ENCODE measurements around the gene PATZ1. TPM values are rescaled to one million over a fixed set of nuclear protein-coding genes. Genes with fewer than 3 reads are reported as not detected.

PATZ1 gene
- total RNA-seq, 1 experiment from 2014 or later = 7.2 TPM

- peak; percentile 43 for DNase-seq (ENCODE audit: low spot score)
These were observed 32.6 kb downstream of the PATZ1 start for GRCh38 chr22:31313366-31314147.

- no peak for DNase-seq (ENCODE audit: low spot score)
These were observed 38.0 kb downstream of the PATZ1 start for GRCh38 chr22:31308181-31308580.

- DNase-seq (ENCODE audit: low spot score) = no peak
These were observed 41.0 kb downstream of the PATZ1 start for GRCh38 chr22:31305194-31305593.

GRCh38 chr22:31302537-31302936 lies 43.6 kb downstream of the PATZ1 start:
- no peak for DNase-seq (ENCODE audit: low spot score)

- DNase-seq (ENCODE audit: low spot score) = no peak
These were observed 44.1 kb downstream of the PATZ1 start for GRCh38 chr22:31302006-31302405.

- DNase-seq (ENCODE audit: low spot score) = no peak
These were observed 45.2 kb downstream of the PATZ1 start for GRCh38 chr22:31300896-31301295.

- DNase-seq (ENCODE audit: low spot score) = no peak
These were observed 50.1 kb downstream of the PATZ1 start for GRCh38 chr22:31295831-31296657.

- DNase-seq (ENCODE audit: low spot score) = no peak
These were observed 50.8 kb downstream of the PATZ1 start for GRCh38 chr22:31295360-31295759.

- peak; percentile 59 for DNase-seq (ENCODE audit: low spot score)
These were observed 53.7 kb downstream of the PATZ1 start, which contains the start of gene PIK3IP1 for GRCh38 chr22:31292236-31292989. Gene PIK3IP1, minus strand, starts transcription at chr22:31292488. Its CDS starts 144 bp downstream, at chr22:31292344.

GRCh38 chr22:31291481-31292235 lies 54.5 kb downstream of the PATZ1 start:
- DNase-seq (ENCODE audit: low spot score) = no peak

GRCh38 chr22:31290494-31291471 lies 55.4 kb downstream of the PATZ1 start:
- DNase-seq (ENCODE audit: low spot score) = peak; percentile 75

GRCh38 chr22:31289344-31289743 lies 56.8 kb downstream of the PATZ1 start:
- DNase-seq (ENCODE audit: low spot score) = no peak

- DNase-seq (ENCODE audit: low spot score) = no peak
These were observed 57.5 kb downstream of the PATZ1 start for GRCh38 chr22:31288496-31289240.

GRCh38 chr22:31287818-31288495 lies 58.2 kb downstream of the PATZ1 start:
- DNase-seq (ENCODE audit: low spot score) = no peak

- DNase-seq (ENCODE audit: low spot score) = no peak
These were observed 59.5 kb downstream of the PATZ1 start for GRCh38 chr22:31286360-31287255.

- no peak for DNase-seq (ENCODE audit: low spot score)
These were observed 61.6 kb downstream of the PATZ1 start for GRCh38 chr22:31284281-31285155.

Data from H4 (cell line).